HG03045 (cell line): ENCODE measurements around the gene NCEH1.
"Not testable (repeated sequence)": the region's sequence is repeated elsewhere in the genome, so short reads cannot be mapped to it uniquely, and the experiment has no call there.

Source experiments
- ATAC-seq: cut with Tn5 transposase; IDR thresholded peaks from one replicate; pipeline ENCODE4 v1.9.1; 2021; ENCODE audit warnings: mild to moderate bottlenecking, moderate library complexity; ENCODE audit not compliant: unreplicated experiment

Gene NCEH1

DNA sequence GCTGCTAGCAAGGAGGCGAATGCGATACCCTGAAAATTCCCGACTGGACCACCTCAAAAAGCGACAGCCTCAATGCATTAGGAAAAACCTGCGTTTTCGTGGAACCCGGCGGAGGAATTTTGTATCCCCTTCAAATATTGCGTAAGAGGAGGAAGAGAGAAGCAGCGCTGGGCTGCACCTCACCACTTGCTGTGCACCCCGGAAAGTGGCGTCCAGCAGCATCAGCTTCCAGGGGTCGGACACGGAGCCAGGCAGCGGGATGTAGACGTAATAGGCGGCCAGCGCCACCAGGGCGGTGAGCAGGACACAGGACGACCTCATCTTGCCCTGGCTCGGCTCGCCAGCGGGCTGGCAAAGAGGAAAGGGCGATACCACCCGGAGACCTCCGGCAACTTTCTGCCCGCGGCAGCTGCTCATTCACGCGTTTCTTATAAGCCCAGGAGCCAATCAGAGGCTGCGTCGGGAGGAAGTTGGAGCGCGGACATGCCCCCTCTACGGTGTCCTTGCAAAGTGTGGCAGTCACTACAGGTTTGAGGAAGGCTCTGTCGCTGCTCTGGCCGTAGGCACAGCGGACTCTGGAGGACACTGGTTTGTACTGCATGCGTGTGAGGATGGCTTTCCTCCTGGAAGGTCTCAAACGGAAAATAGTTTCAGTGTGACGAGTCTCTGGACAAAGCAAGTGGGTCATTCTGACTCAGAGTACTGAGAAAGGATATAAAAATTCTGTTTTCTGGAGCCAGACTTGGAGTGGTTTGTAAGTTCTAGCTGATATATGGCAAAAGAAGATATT, at the start of gene NCEH1:
Gene NCEH1, minus strand, starts transcription at position 404 of the 790 bp plus-strand sequence. Its CDS starts 83 bp downstream, at position 321.
- ATAC-seq: peak; percentile 100

DNA sequence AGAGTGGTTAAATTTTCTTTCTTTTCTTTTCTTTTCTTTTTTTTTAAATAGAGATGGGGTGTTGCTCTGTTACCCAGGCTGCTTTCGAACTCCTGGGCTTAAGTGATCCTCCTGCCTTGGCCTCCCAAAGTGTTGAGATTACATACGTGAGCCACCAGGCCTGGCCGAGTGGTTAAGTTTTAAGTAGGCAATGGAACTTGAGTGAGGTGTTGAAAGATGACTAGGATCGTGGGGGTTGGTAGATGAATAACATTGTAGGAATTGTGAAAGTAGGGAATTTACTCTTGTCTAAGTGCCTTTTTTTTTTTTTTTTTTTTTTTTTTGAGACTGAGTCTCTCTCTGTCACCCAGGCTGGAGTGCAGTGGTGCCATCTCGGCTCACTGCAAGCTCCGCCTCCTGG, 49.5 kb upstream of the NCEH1 start:
- ATAC-seq: not testable (repeated sequence)

DNA sequence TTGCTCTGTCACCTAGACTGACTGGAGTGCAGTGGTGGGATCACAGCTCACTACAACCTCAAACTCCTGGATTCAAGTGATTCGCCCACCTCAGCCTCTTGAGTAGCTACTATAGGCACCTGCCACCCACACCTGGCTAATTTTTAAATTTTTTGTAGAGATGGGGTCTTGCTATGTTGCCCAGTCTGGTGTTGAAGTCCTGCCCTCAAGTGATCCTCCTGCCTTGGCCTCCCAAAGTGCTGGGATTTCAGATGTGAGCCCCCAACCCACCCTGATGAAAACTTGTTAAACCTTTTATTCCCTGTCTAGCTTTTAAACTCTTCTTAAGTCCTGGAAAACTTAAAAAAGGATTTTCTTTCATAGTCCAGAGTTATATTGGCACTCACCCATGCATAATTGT, 42.3 kb upstream of the NCEH1 start:
- no peak for ATAC-seq

DNA sequence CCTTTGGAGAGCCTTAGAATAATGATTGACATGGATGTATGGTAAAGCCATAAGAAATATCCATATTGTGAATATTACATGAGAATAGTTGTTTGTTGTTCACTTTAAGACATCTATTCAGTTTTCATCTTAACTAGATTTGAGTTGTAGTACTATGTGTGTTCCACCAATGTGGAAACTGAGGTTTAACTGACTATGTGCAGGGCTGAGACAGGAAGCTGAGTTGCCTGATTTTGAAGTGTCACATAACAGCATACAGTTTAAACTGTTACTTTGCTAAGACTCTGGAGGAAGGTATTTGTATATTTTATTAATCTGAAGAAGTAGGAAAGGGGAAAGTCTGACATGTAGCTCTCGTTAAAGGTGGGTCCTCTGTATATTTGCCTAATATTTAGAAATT, 41.8 kb upstream of the NCEH1 start:
- ATAC-seq: no peak

DNA sequence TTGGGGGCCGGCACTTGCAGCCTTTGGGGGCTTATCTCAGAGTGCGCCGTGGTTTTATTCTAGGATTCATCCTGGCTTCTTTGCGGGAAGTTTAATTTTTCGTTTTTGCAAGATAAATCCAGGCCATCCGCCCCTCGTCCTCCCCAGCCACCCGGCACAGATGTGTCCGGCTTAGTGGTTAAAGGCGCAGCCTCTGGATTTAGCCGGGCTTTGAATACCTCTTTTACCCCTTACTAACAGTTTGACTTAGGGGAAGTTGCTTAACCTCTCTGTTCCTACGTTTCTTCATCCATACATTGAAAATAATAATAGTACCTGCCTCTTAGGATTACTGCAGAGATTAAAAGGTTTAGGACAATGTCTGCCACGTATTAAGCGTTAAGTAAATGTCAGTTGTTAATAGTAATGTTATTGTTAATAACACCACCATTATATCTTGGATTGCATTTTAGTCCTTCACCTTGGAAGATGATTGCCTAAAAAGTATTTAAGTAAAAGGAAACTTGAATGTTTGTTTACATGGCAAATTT, 40.4 kb upstream of the NCEH1 start:
- peak; percentile 14 for ATAC-seq

DNA sequence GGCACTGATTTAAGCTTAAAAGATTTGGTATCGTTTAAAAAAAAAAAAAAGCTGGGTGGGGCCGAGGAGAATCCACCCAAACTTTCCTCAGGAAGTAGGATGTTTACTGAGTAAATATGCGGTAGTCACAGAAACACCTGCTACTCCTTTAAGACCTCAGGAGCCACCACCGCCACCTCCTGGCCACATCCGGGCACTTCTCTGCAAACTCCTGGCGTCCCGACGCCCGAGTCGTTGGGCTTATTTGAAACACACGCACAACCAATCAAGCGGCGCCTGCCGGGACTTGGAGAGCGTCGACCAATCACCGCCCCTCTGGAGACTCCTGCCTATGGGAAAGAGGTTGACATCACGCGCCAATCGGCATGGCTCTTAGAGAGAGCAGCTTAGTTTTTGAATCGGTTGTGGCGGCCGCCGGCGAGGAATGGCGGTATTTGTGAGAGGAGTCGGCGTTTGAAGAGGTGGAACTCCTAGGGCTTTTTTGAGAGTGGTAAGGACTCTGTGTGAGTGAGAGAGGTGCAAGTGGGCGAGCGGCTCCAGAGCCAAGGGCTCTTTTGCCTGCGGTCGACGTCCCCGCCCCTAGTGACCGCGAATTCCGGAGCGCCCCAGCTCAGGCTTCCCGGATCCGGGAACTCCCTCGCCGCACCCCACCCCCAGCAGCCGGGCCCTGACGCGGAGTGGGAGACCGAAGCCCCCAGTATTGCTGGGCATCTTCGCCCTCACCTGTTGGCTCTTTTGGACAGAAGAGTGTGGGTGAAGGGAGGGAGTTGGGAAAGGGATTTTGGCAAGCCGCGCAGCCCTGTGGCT, 39.7 kb upstream of the NCEH1 start, which contains the start of gene ECT2:
Gene ECT2, plus strand, starts transcription at position 359 of the 807 bp plus-strand sequence. CDS start 3,805 bp downstream, outside the sequence.
- peak; percentile 99 for ATAC-seq

GRCh38 chr3:172750069-172750367, 39.2 kb upstream of the NCEH1 start:
- ATAC-seq: no peak

DNA sequence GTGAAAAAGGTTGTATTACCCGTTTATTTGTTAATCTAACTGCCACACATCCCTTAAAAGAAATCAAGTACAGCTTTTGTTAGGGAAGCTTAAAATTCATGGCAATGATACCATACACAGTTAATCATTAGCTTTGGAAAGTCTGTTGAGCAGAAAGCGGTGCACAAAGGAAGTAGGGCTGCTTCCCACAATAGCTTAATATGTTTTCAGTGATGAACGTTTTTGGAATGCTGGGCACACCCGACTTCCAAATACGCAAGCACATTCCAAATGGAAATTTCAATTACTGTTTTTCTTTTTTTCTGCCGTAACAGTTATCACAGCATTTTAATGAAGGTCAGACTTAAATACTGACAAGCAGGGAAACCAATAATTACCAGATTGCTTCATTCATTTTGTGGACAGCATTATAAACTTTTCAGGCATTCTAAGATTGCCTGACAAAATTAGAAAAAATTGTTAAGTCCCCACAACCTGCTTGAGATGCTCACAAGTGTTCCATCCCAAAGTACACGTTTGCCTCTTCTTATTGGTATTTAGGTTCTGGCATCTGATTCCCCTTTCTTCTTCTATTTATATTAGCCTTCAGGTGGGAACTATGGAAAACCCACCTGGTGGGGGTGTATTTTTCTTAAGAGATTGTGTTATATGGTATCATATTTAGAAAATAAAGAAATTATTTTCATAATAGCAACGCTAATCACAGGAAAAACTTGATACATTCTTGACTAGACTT, 38.5 kb upstream of the NCEH1 start:
- ATAC-seq: no peak

DNA sequence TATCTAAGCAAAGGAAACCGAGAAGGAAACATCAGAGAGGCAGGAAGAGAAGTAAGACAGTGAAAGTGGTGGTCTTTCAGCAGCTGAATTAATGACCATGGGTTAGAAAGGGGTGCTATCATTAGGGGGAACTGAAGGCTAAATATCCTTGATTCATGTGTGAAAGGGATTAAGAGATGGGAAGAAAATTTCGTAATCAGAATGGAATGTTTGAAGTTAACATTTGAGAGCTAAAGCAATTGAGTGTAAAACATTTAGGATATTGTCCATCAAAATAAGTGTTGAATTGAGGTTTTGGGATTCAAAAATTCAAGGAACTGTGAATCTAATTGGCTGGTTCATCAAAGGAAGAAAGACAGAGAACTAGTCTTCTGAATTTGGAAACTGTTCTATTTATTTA, 35.6 kb upstream of the NCEH1 start:
- no peak for ATAC-seq

GRCh38 chr3:172739462-172739861, 28.6 kb upstream of the NCEH1 start:
- no peak for ATAC-seq

- no peak for ATAC-seq
These were observed 24.1 kb upstream of the NCEH1 start for GRCh38 chr3:172735014-172735413.

GRCh38 chr3:172726380-172726779, 15.5 kb upstream of the NCEH1 start:
- no peak for ATAC-seq

GRCh38 chr3:172722536-172723040, 11.7 kb upstream of the NCEH1 start:
- not testable (repeated sequence) for ATAC-seq

GRCh38 chr3:172717493-172718088, 6.7 kb upstream of the NCEH1 start:
- no peak for ATAC-seq

GRCh38 chr3:172716476-172716875, 5.6 kb upstream of the NCEH1 start:
- no peak for ATAC-seq

GRCh38 chr3:172713316-172713715, 2.4 kb upstream of the NCEH1 start:
- no peak for ATAC-seq

DNA sequence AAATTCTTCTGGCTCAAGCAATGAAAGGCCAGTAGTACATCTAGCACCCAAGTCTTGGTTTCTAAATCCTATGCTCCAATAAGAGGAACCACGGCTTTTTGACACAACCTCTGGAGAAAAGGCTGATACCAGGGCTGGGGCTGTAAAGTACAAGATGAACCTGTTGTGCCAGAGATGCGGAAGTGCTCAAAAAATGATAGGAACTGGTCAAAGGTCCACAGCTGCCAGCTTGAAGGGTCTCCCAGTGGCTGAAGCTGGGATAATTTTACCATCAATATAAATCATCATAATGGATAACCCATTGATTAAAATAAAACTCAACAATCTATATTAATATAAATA, 558 bp upstream of the NCEH1 start:
- ATAC-seq: no peak

- ATAC-seq: peak; percentile 2
These were observed 848 bp downstream of the NCEH1 start for GRCh38 chr3:172709774-172710663.

DNA sequence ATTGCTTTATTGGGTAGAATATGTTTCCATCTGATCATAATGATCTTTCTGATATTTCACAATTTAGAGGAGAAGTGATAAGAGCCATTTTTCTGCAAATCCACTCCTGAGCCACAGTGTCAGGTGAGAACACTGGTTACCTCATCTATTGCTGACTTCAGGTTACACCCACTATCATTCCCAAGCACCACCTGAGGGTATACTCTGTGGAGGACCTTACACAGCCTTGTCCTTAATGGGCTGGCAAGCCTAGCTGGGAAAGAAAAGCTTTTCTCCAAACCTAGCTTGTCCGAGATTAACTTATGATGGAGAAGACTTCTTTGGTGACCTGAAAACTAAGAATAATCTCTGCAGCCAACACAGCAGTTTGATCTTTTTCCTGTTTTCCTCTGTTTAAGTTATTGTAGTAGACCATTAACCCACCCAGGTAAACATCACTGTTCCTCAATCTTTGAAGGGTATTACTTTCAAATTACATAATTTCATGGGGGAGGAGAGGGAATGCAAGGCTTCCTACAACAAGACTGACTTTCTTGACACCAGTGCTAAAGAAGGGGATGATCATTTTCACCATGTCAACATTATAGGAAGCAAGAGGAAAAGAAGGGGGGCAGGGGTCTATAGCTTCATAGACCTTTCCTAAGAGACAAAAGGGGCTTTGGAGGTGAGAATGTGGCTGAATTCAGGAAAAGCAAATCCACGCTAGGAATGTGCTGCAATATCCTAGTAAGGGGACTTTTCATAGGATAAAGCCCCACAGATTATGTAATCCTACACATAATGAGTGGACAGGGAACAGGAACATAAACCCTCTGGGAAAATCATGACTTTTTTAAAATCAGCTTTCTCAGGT, 1.7 kb downstream of the NCEH1 start:
- ATAC-seq: no peak
